HG02943 (cell line): Measurements from ENCODE around the gene CAMTA1.
"Not testable (repeated sequence)": the region's sequence is repeated elsewhere in the genome, so short reads cannot be mapped to it uniquely, and the experiment has no call there.

ENCODE experiments used
- ATAC-seq: cut with Tn5 transposase; IDR thresholded peaks from one replicate; pipeline ENCODE4 v1.9.1; 2021; ENCODE audit warnings: mild to moderate bottlenecking, low read depth, moderate library complexity; ENCODE audit not compliant: unreplicated experiment

The CAMTA1 gene

DNA sequence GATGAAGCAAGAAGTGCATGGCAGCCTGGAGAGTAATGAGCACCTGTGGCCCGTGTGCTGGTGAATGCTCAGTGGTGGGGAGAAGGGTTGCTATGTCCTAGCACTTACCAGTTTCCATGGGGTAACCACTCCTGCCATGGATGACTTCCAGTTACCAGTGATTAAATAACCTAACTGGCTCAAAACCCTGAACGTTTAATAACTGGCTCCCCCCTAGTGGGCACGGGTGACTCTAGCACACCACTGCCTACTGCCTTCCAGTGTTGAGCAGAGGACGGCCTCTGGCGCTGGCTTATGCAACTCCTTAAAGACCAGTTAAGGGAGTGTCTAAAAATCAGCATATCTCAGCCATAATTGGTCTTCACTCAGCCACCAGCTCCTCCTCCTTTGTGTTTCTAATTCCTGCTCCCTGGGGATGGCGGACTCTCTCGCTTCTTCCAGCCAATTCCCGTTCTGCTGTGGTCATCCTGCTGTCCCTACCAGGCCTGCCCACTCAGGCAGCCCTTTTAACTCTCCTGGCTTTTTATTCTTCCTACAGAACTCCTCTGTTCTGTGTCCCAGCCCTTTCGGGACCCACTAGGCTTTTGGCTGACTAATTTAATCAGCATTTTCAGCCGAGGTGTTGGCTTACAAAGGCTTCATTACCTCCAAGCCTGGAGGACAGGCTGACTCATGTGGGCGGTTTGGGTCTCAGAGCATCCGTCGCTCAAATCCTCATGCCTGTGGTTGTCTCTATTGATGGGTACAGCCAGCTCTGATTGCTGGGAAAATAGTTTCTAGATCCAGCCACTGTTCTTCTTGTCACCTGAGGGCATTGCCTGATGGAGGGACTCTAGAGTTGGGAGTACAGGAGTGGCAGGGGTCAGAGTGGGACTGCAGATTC, 332.4 kb downstream of the CAMTA1 start:
- ATAC-seq: no peak

DNA sequence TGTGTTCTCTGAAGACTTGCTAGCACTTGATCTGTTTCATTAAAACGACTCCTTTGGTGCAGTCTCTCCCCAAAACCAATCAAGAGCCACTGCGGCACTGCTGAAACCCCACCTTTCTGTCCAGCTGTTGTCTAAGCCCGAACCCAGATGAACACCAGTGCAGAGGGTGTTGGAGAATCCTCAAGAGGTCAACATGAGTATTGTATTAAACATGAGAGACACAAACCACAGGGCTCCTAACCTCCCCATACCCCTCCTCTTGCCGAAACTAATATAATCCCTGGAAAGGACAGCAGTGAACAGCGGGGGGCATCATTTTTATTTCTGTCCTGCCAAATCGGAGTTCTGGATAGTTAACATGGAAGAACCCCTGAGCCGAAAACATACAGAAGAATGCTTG, 333.9 kb downstream of the CAMTA1 start:
- ATAC-seq: no peak

- ATAC-seq: no peak
Measured at GRCh38 chr1:7120863-7121621, 335.8 kb downstream of the CAMTA1 start.

GRCh38 chr1:7121622-7121988, 336.4 kb downstream of the CAMTA1 start:
- no peak for ATAC-seq

DNA sequence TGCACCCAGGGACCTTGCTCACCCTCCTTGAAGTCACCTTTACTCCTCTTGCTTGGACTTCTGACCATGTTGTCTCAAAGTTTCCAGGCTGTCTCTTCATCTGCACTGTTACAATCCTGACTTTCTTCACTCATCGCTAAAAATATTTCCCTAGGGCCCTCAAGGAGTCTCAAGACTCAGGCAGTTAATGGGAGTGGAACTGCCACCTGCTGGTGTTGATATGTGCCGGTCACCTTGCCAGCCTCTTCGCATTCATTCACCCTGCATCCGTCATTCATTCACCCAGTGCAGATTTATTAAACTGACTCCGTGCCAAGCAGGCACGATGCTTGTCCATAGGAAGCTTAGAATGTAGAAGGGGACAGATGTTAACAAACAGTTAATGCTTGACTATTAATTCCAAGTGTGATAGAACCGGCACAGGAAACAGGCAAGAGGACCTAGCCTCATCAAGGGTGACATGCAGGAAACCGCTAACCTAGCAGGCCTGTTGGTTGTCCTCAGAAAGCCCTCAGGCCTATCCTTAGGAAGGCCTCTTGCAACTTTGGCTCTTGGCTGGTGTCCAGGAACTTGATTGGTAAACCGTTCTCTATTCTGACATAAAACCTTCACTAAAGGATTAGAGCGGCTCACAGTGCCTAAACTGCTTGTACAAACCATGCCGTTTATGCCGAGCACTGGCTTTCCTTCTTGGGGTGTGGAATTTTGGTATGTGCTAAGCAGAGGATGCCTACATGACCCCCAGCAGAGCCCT, 342.2 kb downstream of the CAMTA1 start:
- ATAC-seq: no peak

DNA sequence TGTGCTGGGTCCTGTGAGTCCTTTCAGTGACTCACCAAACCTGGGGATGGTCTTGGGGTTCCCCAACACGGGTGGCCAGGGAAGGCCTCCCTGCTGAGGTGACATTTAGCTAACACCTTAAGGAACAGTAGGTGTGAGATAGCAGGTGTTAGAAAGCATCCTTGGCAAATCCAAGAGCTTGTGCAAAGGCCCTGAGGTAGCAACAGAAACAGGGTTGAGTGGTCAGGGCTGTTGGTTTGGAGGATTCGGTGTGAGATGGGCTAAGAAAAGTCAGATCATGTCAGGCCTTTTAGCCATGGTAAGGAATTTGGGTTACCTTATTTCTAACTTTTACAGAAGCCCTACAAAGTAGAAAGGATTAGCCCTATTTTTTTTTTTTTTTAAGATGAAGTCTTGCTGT, 343.0 kb downstream of the CAMTA1 start:
- no peak for ATAC-seq

- ATAC-seq: no peak
Measured at GRCh38 chr1:7130127-7130526, 344.9 kb downstream of the CAMTA1 start.

GRCh38 chr1:7135493-7135892, 350.2 kb downstream of the CAMTA1 start:
- ATAC-seq: no peak

GRCh38 chr1:7136166-7136953, 351.1 kb downstream of the CAMTA1 start:
- no peak for ATAC-seq

DNA sequence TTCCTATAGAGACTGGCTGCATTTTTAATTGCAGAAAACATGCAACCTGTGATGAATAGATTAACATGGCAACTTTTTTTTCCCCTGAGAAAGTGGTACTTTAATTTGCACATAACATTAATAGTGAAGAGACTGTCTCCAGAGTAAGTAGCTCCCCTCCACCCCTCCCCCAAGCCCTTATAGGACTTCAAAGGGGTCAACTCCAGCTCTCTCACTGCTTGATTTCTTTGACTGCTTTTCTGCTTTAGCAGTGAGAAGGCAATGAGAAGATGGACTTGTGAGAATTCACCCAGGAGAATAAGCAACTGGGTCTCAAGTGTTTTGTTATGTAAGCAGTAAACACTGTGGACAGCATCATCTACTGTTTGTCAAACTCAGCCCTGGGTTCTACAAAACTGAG, 355.0 kb downstream of the CAMTA1 start:
- no peak for ATAC-seq

GRCh38 chr1:7145947-7146346, 360.7 kb downstream of the CAMTA1 start:
- no peak for ATAC-seq

GRCh38 chr1:7146710-7147109, 361.5 kb downstream of the CAMTA1 start:
- no peak for ATAC-seq

GRCh38 chr1:7147581-7148282, 362.5 kb downstream of the CAMTA1 start:
- ATAC-seq: not testable (repeated sequence)

GRCh38 chr1:7149080-7149838, 364.0 kb downstream of the CAMTA1 start:
- ATAC-seq: no peak

DNA sequence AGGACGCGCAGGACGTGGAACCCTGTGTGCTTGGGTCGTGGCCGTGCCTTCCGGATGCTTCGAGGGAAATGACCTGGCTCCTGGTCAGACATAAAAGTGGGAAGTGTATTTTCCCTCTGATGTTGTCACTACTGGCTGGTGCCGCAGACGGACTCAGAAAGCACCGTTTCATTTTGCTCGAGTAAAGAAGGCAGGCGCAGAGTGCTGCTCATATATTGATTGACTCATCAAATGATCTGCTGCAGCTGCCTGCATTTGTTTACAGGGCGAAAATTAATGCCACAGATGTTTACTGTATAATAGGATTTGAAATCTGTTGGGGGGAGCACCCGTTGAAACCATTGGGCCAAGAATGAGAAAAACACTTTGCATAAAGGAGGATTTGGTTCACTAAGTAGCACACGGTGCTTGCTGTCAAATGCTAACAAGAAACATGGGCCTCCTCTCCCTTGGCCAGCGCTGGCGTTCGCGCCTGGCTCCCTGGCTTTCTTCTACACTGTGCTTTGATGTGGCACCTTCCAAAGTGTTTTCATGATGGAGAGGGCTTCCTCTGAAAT, 365.5 kb downstream of the CAMTA1 start:
- no peak for ATAC-seq

- ATAC-seq: no peak
Measured at GRCh38 chr1:7151978-7152377, 366.7 kb downstream of the CAMTA1 start.

- no peak for ATAC-seq
Measured at GRCh38 chr1:7152655-7153054, 367.4 kb downstream of the CAMTA1 start.

- ATAC-seq: no peak
Measured at GRCh38 chr1:7153464-7153863, 368.2 kb downstream of the CAMTA1 start.
